B cell (primary cell): Measurements from ENCODE around the gene GNA15. TPM values are rescaled to one million over a fixed set of nuclear protein-coding genes. Genes with fewer than 3 reads are reported as not detected.

Source experiments
- ATAC-seq: fragments of 200-7000 bp; cut with Tn5 transposase; one replicate; pipeline ENCODE4 v1.10.0; 2021; ENCODE audit warnings: low read depth, mild to moderate bottlenecking, moderate number of reproducible peaks, moderate library complexity
- CTCF ChIA-PET: fragments of 350-600 bp; sonication (Branson Sonifier 250); formaldehyde crosslinking; loops from one replicate; lab custom pipeline; 2021; ENCODE audit warnings: antibody characterized with exemption, inconsistent platforms; lab: Charles Lee
- POLR2A ChIA-PET: fragments of 350-600 bp; sonication (Branson Sonifier 250); formaldehyde crosslinking; loops from one replicate; lab custom pipeline; 2021; ENCODE audit warnings: antibody characterized with exemption; lab: Charles Lee
- DNase-seq: peaks from one replicate; pipeline ENCODE4 v3.0.0; 2013
- H2AFZ ChIP-seq: 2 replicates; pipeline ENCODE4 v1.6.1; 2012; ENCODE audit warnings: mild to moderate bottlenecking, low read depth, low read length; ENCODE audit not compliant: insufficient read depth, poor library complexity, severe bottlenecking
- H3K27ac ChIP-seq, 2 donors: 1 replicate in 1 of 2; 2 replicates in 1 of 2; pipeline ENCODE4 v1.5.1; 2012 to 2013; ENCODE audit warnings: low read length in 2 of 2, mild to moderate bottlenecking in 2 of 2, moderate library complexity in 1 of 2
- H3K27me3 ChIP-seq, 4 experiments: fragments of 200-600 bp in 1 of 4; sonication (generic) in 1 of 4; replicated peaks in 1 of 4; 1 replicate in 2 of 4; 2 replicates in 2 of 4; pipeline versions ENCODE4 v1.6.1 to v1.7.0; 2013 to 2016; ENCODE audit warnings: low read length in 3 of 4, mild to moderate bottlenecking in 2 of 4, mixed read lengths in 1 of 4, moderate library complexity in 1 of 4; ENCODE audit not compliant: insufficient read depth in 4 of 4, control insufficient read depth in 3 of 4; ENCODE audit errors: control extremely low read depth in 1 of 4
- H3K36me3 ChIP-seq, 2 experiments: replicated peaks in 1 of 2; 1 replicate in 1 of 2; 2 replicates in 1 of 2; pipeline versions ENCODE4 v1.6.1 to v1.7.1; 2013; ENCODE audit warnings: low read length in 1 of 2; ENCODE audit not compliant: insufficient read depth in 2 of 2, control insufficient read depth in 1 of 2; ENCODE audit errors: control extremely low read depth in 1 of 2, extremely low read depth in 1 of 2
- H3K4me1 ChIP-seq, 2 donors: fragments of 200-600 bp in 1 of 2; sonication (generic) in 1 of 2; 1 replicate in 1 of 2; 2 replicates in 1 of 2; pipeline versions ENCODE4 v1.5.1 to v1.6.1; 2013 to 2017; ENCODE audit warnings: low read length in 2 of 2; ENCODE audit not compliant: control insufficient read depth in 2 of 2, insufficient read depth in 2 of 2
- H3K4me2 ChIP-seq: replicated peaks from 2 replicates; pipeline ENCODE3; 2012; ENCODE audit warnings: mild to moderate bottlenecking, low read depth, low read length; ENCODE audit not compliant: poor library complexity, severe bottlenecking
- H3K4me3 ChIP-seq, 5 experiments: fragments of 200-600 bp in 1 of 5; sonication (generic) in 1 of 5; 1 replicate in 3 of 5; 2 replicates in 2 of 5; pipeline versions ENCODE4 v1.5.1 to v1.7.0; 2011 to 2016; ENCODE audit warnings: low read length in 4 of 5, mild to moderate bottlenecking in 4 of 5, low read depth in 2 of 5, control low read depth in 1 of 5, moderate library complexity in 1 of 5; ENCODE audit not compliant: insufficient read depth in 1 of 5; ENCODE audit errors: control extremely low read depth in 1 of 5, extremely low read depth in 1 of 5
- H3K79me2 ChIP-seq: fragments of 200-600 bp; sonication (generic); one replicate; pipeline ENCODE4 v1.6.0; 2016; ENCODE audit warnings: low read length; ENCODE audit not compliant: control insufficient read depth, insufficient read depth
- H3K9ac ChIP-seq: fragments of 200-600 bp; sonication (generic); 2 replicates; pipeline ENCODE4 v1.6.1; 2017; ENCODE audit warnings: mild to moderate bottlenecking, low read length, moderate library complexity
- H3K9me3 ChIP-seq, 3 donors: one replicate each; pipeline versions ENCODE4 v1.6.1 to v1.7.1; 2013; ENCODE audit warnings: low read length in 2 of 3; ENCODE audit not compliant: control insufficient read depth in 2 of 3, insufficient read depth in 1 of 3; ENCODE audit errors: control extremely low read depth in 1 of 3
- H4K20me1 ChIP-seq: 2 replicates; pipeline ENCODE4 v1.6.0; 2012; ENCODE audit warnings: mild to moderate bottlenecking, low read length; ENCODE audit not compliant: insufficient read depth, control insufficient read depth, poor library complexity, severe bottlenecking
- H3K27ac Mint-ChIP-seq: one replicate; pipeline ENCODE4 v1.8.0; 2021; ENCODE audit warnings: mixed read lengths
- H3K27me3 Mint-ChIP-seq: one replicate; pipeline ENCODE4 v1.8.0; 2021; ENCODE audit warnings: mixed read lengths
- H3K4me1 Mint-ChIP-seq: one replicate; pipeline ENCODE4 v1.8.0; 2021; ENCODE audit warnings: mixed read lengths
- H3K4me3 Mint-ChIP-seq: one replicate; pipeline ENCODE4 v1.8.0; 2021; ENCODE audit warnings: mixed read lengths
- H3K9me3 Mint-ChIP-seq: one replicate; pipeline ENCODE4 v1.8.0; 2022; ENCODE audit warnings: mixed read lengths; ENCODE audit not compliant: insufficient read depth
- EZH2 ChIP-seq: IDR thresholded peaks from 2 replicates; pipeline ENCODE4 v1.6.1; 2012; ENCODE audit warnings: borderline replicate concordance, low read depth, mild to moderate bottlenecking, moderate library complexity, low read length; ENCODE audit not compliant: insufficient read depth, poor library complexity, severe bottlenecking
- WGBS: methylation state at CpG from one replicate; pipeline ENCODE4 v1.1.5; 2013; ENCODE audit warnings: missing lambda C conversion rate; ENCODE audit not compliant: insufficient coverage; 5-methylcytosine and 5-hydroxymethylcytosine counted together
- intact Hi-C: fragments of 100-400 bp; cut with micrococcal nuclease; formaldehyde crosslinking; loops from one replicate; pipeline ENCODE4 v1.10.0; 2022
- polyA plus RNA-seq: library from polyadenylated mRNA; depleted of rRNA; stranded (reverse); fragments of >200 nt; gene quantifications from 2 replicates; pipeline ENCODE4 v1.2.3, GENCODE V29; 2012
- total RNA-seq, 2 donors: library from RNA; stranded (reverse); fragments of 120-200 nt in 1 of 2; gene quantifications; 1 replicate in 1 of 2; 2 replicates in 1 of 2; pipeline versions ENCODE4 v1.2.3 to v1.2.4, GENCODE V29; 2013 to 2022
- TF ChIP-seq, protein P1 (sequence below): fragments of 200-600 bp; IDR thresholded peaks from one replicate; pipeline ENCODE4 v1.8.0; 2022; ENCODE audit warnings: antibody characterized with exemption, mild to moderate bottlenecking

Gene GNA15
- total and polyA plus RNA-seq, 2 donors (not counting 1 experiment from before 2014, with no cell fraction given), result 0.37 to 0.52 TPM

DNA sequence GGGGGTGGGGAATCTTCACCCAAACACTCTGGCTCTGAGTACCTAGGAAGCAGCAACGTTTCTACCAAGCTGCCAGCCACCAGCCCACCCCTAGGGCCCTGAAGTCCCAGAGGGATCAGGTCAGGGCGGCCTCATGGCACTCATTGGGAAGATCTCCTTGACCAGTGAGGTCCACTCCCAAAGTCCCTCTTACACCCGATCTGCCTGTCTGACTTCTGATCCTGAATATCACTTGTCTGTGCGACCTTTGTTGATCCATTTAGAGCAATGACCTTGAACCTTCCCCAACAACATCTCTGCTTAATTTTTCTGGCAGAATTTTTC lies 2.1 kb upstream of the GNA15 start:
- no peaks in the 10 kb centered on the region for H3K9me3 Mint-ChIP-seq
- no peaks in the 10 kb centered on the region for H3K9me3 ChIP-seq
- no peak for ATAC-seq
- H3K4me1 ChIP-seq, result peaks cover 27% of the 10 kb centered on the region in 2 donors
- CTCF ChIA-PET, result interaction anchor here (0.6 to 1.0 kb wide), 3 partner anchors 32 to 171 kb away, joined by 3 read pairs; no protein-coding TSS in a partner anchor
- H3K27ac ChIP-seq, result no peak overlapping the region
- POLR2A ChIA-PET, result interaction anchor here (0.6 kb wide), 1 partner anchor 173 kb away, joined by 3 read pairs; no protein-coding TSS in a partner anchor
- peak overlapping the region; percentile 74 for H3K4me3 Mint-ChIP-seq
- intact Hi-C loops, result no loop called here
- DNase-seq, result no peak
- no peak overlapping the region for H3K4me3 ChIP-seq
- H4K20me1 ChIP-seq, result no peaks in the 10 kb centered on the region
- 41% methylated on average over 3 of the region's 4 CpGs for WGBS
- H3K79me2 ChIP-seq, result no peaks in the 10 kb centered on the region
- H3K9ac ChIP-seq, result no peak overlapping the region
- H3K27ac Mint-ChIP-seq, result peak overlapping the region; percentile 80
- peaks cover 0 to 28% (median 12%) of the 10 kb centered on the region in 4 experiments for H3K27me3 ChIP-seq
- H2AFZ ChIP-seq, result peak overlapping the region; percentile 40
- peaks cover 26% of the 10 kb centered on the region for H3K4me1 Mint-ChIP-seq
- TF ChIP-seq, protein P1, sequence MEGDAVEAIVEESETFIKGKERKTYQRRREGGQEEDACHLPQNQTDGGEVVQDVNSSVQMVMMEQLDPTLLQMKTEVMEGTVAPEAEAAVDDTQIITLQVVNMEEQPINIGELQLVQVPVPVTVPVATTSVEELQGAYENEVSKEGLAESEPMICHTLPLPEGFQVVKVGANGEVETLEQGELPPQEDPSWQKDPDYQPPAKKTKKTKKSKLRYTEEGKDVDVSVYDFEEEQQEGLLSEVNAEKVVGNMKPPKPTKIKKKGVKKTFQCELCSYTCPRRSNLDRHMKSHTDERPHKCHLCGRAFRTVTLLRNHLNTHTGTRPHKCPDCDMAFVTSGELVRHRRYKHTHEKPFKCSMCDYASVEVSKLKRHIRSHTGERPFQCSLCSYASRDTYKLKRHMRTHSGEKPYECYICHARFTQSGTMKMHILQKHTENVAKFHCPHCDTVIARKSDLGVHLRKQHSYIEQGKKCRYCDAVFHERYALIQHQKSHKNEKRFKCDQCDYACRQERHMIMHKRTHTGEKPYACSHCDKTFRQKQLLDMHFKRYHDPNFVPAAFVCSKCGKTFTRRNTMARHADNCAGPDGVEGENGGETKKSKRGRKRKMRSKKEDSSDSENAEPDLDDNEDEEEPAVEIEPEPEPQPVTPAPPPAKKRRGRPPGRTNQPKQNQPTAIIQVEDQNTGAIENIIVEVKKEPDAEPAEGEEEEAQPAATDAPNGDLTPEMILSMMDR, result no peak
- TF ChIP-seq EZH2, result no peak
- H3K27me3 Mint-ChIP-seq, result peaks cover 7% of the 10 kb centered on the region
- H3K36me3 ChIP-seq, result no peaks in the 10 kb centered on the region
- peak overlapping the region; percentile 68 for H3K4me2 ChIP-seq

DNA sequence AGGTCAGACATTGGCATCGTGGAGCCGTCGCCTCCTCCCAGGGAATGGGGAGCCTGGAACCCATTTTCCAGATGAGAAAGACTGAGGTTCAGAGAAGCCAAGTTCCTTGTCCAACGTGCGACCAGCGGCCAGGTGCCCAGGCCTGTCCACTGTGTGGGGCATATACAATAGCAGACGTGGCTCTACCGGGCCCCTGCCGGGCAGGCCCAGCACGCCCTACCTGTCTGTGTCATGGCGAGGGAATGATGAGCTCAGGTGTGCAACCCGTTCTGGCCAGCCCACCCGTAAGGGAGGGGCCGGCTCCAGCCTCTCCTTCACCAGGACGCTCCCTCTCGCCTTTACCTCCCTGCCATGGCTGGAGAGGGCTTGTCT lies 837 bp downstream of the GNA15 start:
- POLR2A ChIA-PET, result no interaction called here
- Histone ChIP-seq H3K4me3 (peak overlapping the region in 1 of 5 experiments; percentile 7), H3K27ac (no peak overlapping the region), H3K4me2 (peak overlapping the region; percentile 79), H3K4me1 (peaks cover 41% of the 10 kb centered on the region in 2 donors), H4K20me1 (no peaks in the 10 kb centered on the region), H3K9me3 (no peaks in the 10 kb centered on the region), H3K27me3 (peaks cover 0 to 28% (median 12%) of the 10 kb centered on the region in 4 experiments), H3K79me2 (no peaks in the 10 kb centered on the region), H3K36me3 (no peaks in the 10 kb centered on the region), H3K9ac (peak overlapping the region; percentile 48), H2AFZ (peak overlapping the region; percentile 54)
- peaks cover 7% of the 10 kb centered on the region for H3K27me3 Mint-ChIP-seq
- H3K27ac Mint-ChIP-seq, result no peak overlapping the region
- ATAC-seq, result no peak
- H3K4me3 Mint-ChIP-seq, result peak overlapping the region; percentile 29
- WGBS, result 25% methylated on average over 13 of the region's 16 CpGs
- TF ChIP-seq, protein P1, result no peak
- TF ChIP-seq EZH2, result no peak
- intact Hi-C loops, result no loop called here
- H3K4me1 Mint-ChIP-seq, result peaks cover 31% of the 10 kb centered on the region
- CTCF ChIA-PET, result interaction anchor here (0.8 to 1.2 kb wide), 2 partner anchors 8 to 11 kb away, joined by 3 to 6 read pairs; no protein-coding TSS in a partner anchor
- DNase-seq, result no peak
- H3K9me3 Mint-ChIP-seq, result no peaks in the 10 kb centered on the region
